ENCODE measurements around the gene ATP6V1F.

ATP6V1F gene

GRCh38 chr7:128862571-128863432 lies at the start of gene ATP6V1F:
TSS of gene ATP6V1F (plus strand) at chr7:128862856. CDS start at chr7:128862905, 49 bp downstream.
- DNase-seq: peak; percentile 65

- DNase-seq: no peak
These were observed 48.2 kb upstream of the ATP6V1F start for GRCh38 chr7:128814499-128814898.

- DNase-seq: no peak
These were observed 47.2 kb upstream of the ATP6V1F start for GRCh38 chr7:128815289-128815942.

- no peak for DNase-seq
These were observed 44.0 kb upstream of the ATP6V1F start for GRCh38 chr7:128818694-128819093.

- DNase-seq: no peak
These were observed 40.9 kb upstream of the ATP6V1F start for GRCh38 chr7:128821724-128822123.

- DNase-seq: no peak
These were observed 36.1 kb upstream of the ATP6V1F start for GRCh38 chr7:128826512-128826911.

- no peak for DNase-seq
These were observed 35.8 kb upstream of the ATP6V1F start for GRCh38 chr7:128826916-128827247.

GRCh38 chr7:128827248-128827958 lies 35.3 kb upstream of the ATP6V1F start:
- no peak for DNase-seq

- no peak for DNase-seq
These were observed 34.5 kb upstream of the ATP6V1F start for GRCh38 chr7:128827971-128828711.

GRCh38 chr7:128829391-128830166 lies 33.1 kb upstream of the ATP6V1F start:
- DNase-seq: no peak

- DNase-seq: no peak
These were observed 32.2 kb upstream of the ATP6V1F start, which contains the start of gene FLNC for GRCh38 chr7:128830231-128831177. TSS of gene FLNC (plus strand) at chr7:128830406. CDS start at chr7:128830638, 232 bp downstream.

- no peak for DNase-seq
These were observed 31.3 kb upstream of the ATP6V1F start for GRCh38 chr7:128831178-128831993.

GRCh38 chr7:128831994-128832879 lies 30.4 kb upstream of the ATP6V1F start:
- DNase-seq: no peak

- no peak for DNase-seq
These were observed 29.8 kb upstream of the ATP6V1F start for GRCh38 chr7:128832880-128833147.

GRCh38 chr7:128833148-128833945 lies 29.3 kb upstream of the ATP6V1F start:
- no peak for DNase-seq

- no peak for DNase-seq
These were observed 28.7 kb upstream of the ATP6V1F start for GRCh38 chr7:128833946-128834325.

GRCh38 chr7:128835231-128835751 lies 27.4 kb upstream of the ATP6V1F start:
- DNase-seq: no peak

Measured in SIG-M5 (cell line).